HG03159 (cell line): ENCODE results near the gene TEX55.
"Not testable (repeated sequence)": the region's sequence is repeated elsewhere in the genome, so short reads cannot be mapped to it uniquely, and the experiment has no call there.

Experiments used
- ATAC-seq: cut with Tn5 transposase; IDR thresholded peaks from one replicate; pipeline ENCODE4 v1.9.1; 2021; ENCODE audit warnings: mild to moderate bottlenecking, moderate library complexity; ENCODE audit not compliant: unreplicated experiment

Gene TEX55

GRCh38 chr3:119145500-119146167, at the start of gene TEX55:
Gene TEX55, plus strand, starts transcription at chr3:119146165. Its CDS starts 25 bp downstream, at chr3:119146190.
- ATAC-seq: peak; percentile 66

GRCh38 chr3:119098003-119098402, 48.0 kb upstream of the TEX55 start:
- ATAC-seq: no peak

- ATAC-seq: peak; percentile 60
Observed at GRCh38 chr3:119098619-119099222, 47.2 kb upstream of the TEX55 start.

- no peak for ATAC-seq
Observed at GRCh38 chr3:119099785-119100184, 46.2 kb upstream of the TEX55 start.

GRCh38 chr3:119104031-119104430, 41.9 kb upstream of the TEX55 start:
- ATAC-seq: no peak

- not testable (repeated sequence) for ATAC-seq
Observed at GRCh38 chr3:119118330-119118729, 27.6 kb upstream of the TEX55 start.

GRCh38 chr3:119120480-119120879, 25.5 kb upstream of the TEX55 start:
- ATAC-seq: no peak

GRCh38 chr3:119122350-119122749, 23.6 kb upstream of the TEX55 start:
- no peak for ATAC-seq

GRCh38 chr3:119125342-119125741, 20.6 kb upstream of the TEX55 start:
- ATAC-seq: no peak

- ATAC-seq: no peak
Observed at GRCh38 chr3:119125742-119126504, 20.0 kb upstream of the TEX55 start.

- ATAC-seq: not testable (repeated sequence)
Observed at GRCh38 chr3:119130291-119130690, 15.7 kb upstream of the TEX55 start.

- not testable (repeated sequence) for ATAC-seq
Observed at GRCh38 chr3:119132291-119132690, 13.7 kb upstream of the TEX55 start.

- ATAC-seq: not testable (repeated sequence)
Observed at GRCh38 chr3:119139360-119139759, 6.6 kb upstream of the TEX55 start.

GRCh38 chr3:119140466-119140865, 5.5 kb upstream of the TEX55 start:
- no peak for ATAC-seq

- ATAC-seq: peak; percentile 22
Observed at GRCh38 chr3:119145128-119145499, 851 bp upstream of the TEX55 start.

GRCh38 chr3:119146578-119147375, 812 bp downstream of the TEX55 start:
- ATAC-seq: no peak

- no peak for ATAC-seq
Observed at GRCh38 chr3:119147494-119147893, 1.5 kb downstream of the TEX55 start.

- ATAC-seq: no peak
Observed at GRCh38 chr3:119148493-119149180, 2.7 kb downstream of the TEX55 start.

GRCh38 chr3:119149484-119149883, 3.5 kb downstream of the TEX55 start:
- ATAC-seq: no peak

- ATAC-seq: no peak
Observed at GRCh38 chr3:119156868-119157267, 10.9 kb downstream of the TEX55 start.

GRCh38 chr3:119157971-119158370, 12.0 kb downstream of the TEX55 start:
- no peak for ATAC-seq
